ENCODE data around the gene TGFB1.

The TGFB1 gene

DNA sequence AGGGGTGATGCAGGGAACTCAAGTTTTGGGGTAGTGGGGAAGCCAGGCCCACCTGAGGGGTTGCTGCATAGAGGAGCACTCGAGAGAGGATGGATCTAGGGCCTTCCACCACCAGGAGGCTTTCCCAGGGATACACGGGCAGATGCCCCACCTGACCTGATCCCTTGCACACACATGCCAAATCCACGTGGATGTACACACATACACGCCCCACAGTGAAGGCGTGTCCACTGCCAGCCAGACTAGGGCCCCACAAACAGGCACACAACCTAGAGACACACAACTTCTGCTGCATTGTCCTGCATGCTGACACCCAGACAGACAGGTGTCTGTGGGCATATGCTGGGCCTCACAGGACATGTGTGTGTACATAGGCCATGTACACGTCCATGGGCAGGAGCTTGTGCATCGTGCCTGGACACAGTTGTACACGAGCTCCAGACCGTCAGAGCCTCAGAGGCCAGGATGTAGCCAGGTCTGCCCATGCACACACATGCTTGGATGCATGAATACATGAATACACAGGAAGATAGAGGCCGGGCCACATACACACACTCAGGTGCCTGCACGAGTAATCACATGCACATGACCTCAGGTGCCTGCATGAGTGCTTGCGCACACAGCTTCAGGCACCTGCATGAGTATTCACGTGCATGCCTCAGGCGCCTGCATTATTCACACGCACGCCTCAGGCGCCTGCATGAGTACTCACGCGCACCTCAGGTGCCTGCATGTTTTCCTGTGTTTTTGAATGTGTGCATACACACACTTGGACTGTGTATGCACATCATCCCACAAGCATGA lies 34.8 kb downstream of the TGFB1 start:
- Histone ChIP-seq H3K9ac (ENCODE audit: low read depth in 1 of 2, low read length in 2 of 2) (no peak overlapping the region), H3K4me1 (ENCODE audit: control insufficient read depth in 1 of 2, insufficient read depth in 2 of 2, low read length in 2 of 2) (peaks cover 10 to 15% of the 10 kb centered on the region in 2 donors), H3K27ac (ENCODE audit: low read depth, low read length) (no peak overlapping the region), H3K4me3 (ENCODE audit: low read depth in 1 of 2, low read length in 2 of 2) (no peak overlapping the region), H3K36me3 (ENCODE audit: control insufficient read depth in 1 of 2, insufficient read depth in 2 of 2, low read length in 2 of 2) (peaks cover 43 to 56% of the 10 kb centered on the region in 2 donors), H3K27me3 (ENCODE audit: control insufficient read depth in 1 of 2, insufficient read depth in 2 of 2, low read length in 2 of 2) (no peaks in the 10 kb centered on the region), H3K9me3 (ENCODE audit: control insufficient read depth in 1 of 2, low read length in 2 of 2) (no peaks in the 10 kb centered on the region)

- no peak overlapping the region for H3K4me3 ChIP-seq (ENCODE audit: low read depth in 1 of 2, low read length in 2 of 2)
- H3K27me3 ChIP-seq (ENCODE audit: control insufficient read depth in 1 of 2, insufficient read depth in 2 of 2, low read length in 2 of 2): no peaks in the 10 kb centered on the region
- peaks cover 0 to 2% of the 10 kb centered on the region in 2 donors for H3K4me1 ChIP-seq (ENCODE audit: control insufficient read depth in 1 of 2, insufficient read depth in 2 of 2, low read length in 2 of 2)
- H3K27ac ChIP-seq (ENCODE audit: low read depth, low read length): no peak overlapping the region
- no peak overlapping the region for H3K9ac ChIP-seq (ENCODE audit: low read depth in 1 of 2, low read length in 2 of 2)
- H3K9me3 ChIP-seq (ENCODE audit: control insufficient read depth in 1 of 2, low read length in 2 of 2): no peaks in the 10 kb centered on the region
- peaks cover 43 to 61% of the 10 kb centered on the region in 2 donors for H3K36me3 ChIP-seq (ENCODE audit: control insufficient read depth in 1 of 2, insufficient read depth in 2 of 2, low read length in 2 of 2)
Measured at GRCh38 chr19:41316306-41316920, 37.3 kb downstream of the TGFB1 start.

- no peak overlapping the region for H3K4me3 ChIP-seq (ENCODE audit: low read depth in 1 of 2, low read length in 2 of 2)
- H3K27me3 ChIP-seq (ENCODE audit: control insufficient read depth in 1 of 2, insufficient read depth in 2 of 2, low read length in 2 of 2): no peaks in the 10 kb centered on the region
- peaks cover 8 to 33% of the 10 kb centered on the region in 2 donors for H3K36me3 ChIP-seq (ENCODE audit: control insufficient read depth in 1 of 2, insufficient read depth in 2 of 2, low read length in 2 of 2)
- no peak overlapping the region for H3K9ac ChIP-seq (ENCODE audit: low read depth in 1 of 2, low read length in 2 of 2)
- no peak overlapping the region for H3K27ac ChIP-seq (ENCODE audit: low read depth, low read length)
- no peaks in the 10 kb centered on the region for H3K9me3 ChIP-seq (ENCODE audit: control insufficient read depth in 1 of 2, low read length in 2 of 2)
- peaks cover 23 to 28% of the 10 kb centered on the region in 2 donors for H3K4me1 ChIP-seq (ENCODE audit: control insufficient read depth in 1 of 2, insufficient read depth in 2 of 2, low read length in 2 of 2)
Measured at GRCh38 chr19:41311613-41312012, 42.1 kb downstream of the TGFB1 start.

- H3K36me3 ChIP-seq (ENCODE audit: control insufficient read depth in 1 of 2, insufficient read depth in 2 of 2, low read length in 2 of 2): peaks cover 8 to 33% of the 10 kb centered on the region in 2 donors
- peak overlapping the region; percentile 88 to 99 for H3K9ac ChIP-seq (ENCODE audit: low read depth in 1 of 2, low read length in 2 of 2)
- peak overlapping the region; percentile 82 to 99 for H3K4me3 ChIP-seq (ENCODE audit: low read depth in 1 of 2, low read length in 2 of 2)
- H3K27ac ChIP-seq (ENCODE audit: low read depth, low read length): no peak overlapping the region
- no peaks in the 10 kb centered on the region for H3K27me3 ChIP-seq (ENCODE audit: control insufficient read depth in 1 of 2, insufficient read depth in 2 of 2, low read length in 2 of 2)
- no peaks in the 10 kb centered on the region for H3K9me3 ChIP-seq (ENCODE audit: control insufficient read depth in 1 of 2, low read length in 2 of 2)
- peaks cover 23 to 30% of the 10 kb centered on the region in 2 donors for H3K4me1 ChIP-seq (ENCODE audit: control insufficient read depth in 1 of 2, insufficient read depth in 2 of 2, low read length in 2 of 2)
Measured at GRCh38 chr19:41311072-41311471, 42.6 kb downstream of the TGFB1 start.

GRCh38 chr19:41310033-41310831 lies 43.5 kb downstream of the TGFB1 start, which contains the start of gene CCDC97:
Gene CCDC97, plus strand, starts transcription at chr19:41310172. Its CDS starts 139 bp downstream, at chr19:41310311.
- H3K27ac ChIP-seq (ENCODE audit: low read depth, low read length): peak within 1 kb of the TSS; percentile 93
- H3K4me1 ChIP-seq (ENCODE audit: control insufficient read depth in 1 of 2, insufficient read depth in 2 of 2, low read length in 2 of 2): peaks cover 23 to 38% of the 10 kb centered on the region in 2 donors
- no peaks in the 10 kb centered on the region for H3K9me3 ChIP-seq (ENCODE audit: control insufficient read depth in 1 of 2, low read length in 2 of 2)
- peak within 1 kb of the TSS; percentile 88 to 99 for H3K9ac ChIP-seq (ENCODE audit: low read depth in 1 of 2, low read length in 2 of 2)
- H3K4me3 ChIP-seq (ENCODE audit: low read depth in 1 of 2, low read length in 2 of 2): peak within 1 kb of the TSS; percentile 82 to 99
- H3K36me3 ChIP-seq (ENCODE audit: control insufficient read depth in 1 of 2, insufficient read depth in 2 of 2, low read length in 2 of 2): peaks cover 12 to 37% of the 10 kb centered on the region in 2 donors
- H3K27me3 ChIP-seq (ENCODE audit: control insufficient read depth in 1 of 2, insufficient read depth in 2 of 2, low read length in 2 of 2): no peaks in the 10 kb centered on the region

DNA sequence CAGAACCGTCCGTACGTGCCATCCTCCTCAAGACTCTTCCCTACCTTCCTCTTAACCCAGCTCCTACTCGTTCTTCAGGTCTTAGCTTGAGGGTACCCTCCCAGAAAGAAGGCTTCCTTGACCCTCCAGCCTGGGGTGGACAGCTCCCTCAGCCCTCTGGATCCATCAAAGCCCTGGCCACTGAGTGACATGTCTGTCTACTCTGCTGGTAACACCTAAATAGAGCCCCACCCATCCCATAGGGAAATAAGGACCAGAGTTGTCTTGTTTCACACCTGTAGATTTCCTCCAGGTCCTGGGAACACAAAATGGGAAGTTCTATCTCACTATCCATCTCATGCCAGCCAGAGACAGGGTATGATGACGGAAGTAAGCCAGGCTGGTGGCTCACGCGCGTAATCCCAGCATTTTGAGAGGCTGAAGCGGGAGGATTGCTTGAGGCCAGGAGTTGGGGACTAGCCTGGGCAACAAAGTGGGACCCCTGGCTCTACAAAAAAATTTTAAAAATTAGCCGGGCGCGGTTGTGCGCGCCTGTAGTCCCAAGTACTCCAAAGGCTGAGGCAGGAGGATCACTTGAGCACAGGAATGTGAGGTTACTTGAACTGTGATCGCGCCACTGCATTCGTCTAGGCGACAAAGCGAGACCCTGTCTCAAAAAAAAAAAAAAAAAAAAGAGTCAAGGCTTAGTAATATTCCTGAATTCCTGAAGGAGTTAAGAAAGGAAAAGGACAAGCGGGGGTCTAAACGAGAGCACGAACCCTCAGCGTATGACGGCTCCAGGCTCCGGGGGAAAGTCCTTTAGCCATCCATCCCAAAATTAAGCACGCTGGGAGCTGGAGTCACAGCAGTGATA lies 44.3 kb downstream of the TGFB1 start:
- Histone ChIP-seq H3K4me1 (ENCODE audit: control insufficient read depth in 1 of 2, insufficient read depth in 2 of 2, low read length in 2 of 2) (peaks cover 26 to 46% of the 10 kb centered on the region in 2 donors), H3K27me3 (ENCODE audit: control insufficient read depth in 1 of 2, insufficient read depth in 2 of 2, low read length in 2 of 2) (no peaks in the 10 kb centered on the region), H3K36me3 (ENCODE audit: control insufficient read depth in 1 of 2, insufficient read depth in 2 of 2, low read length in 2 of 2) (peaks cover 20 to 46% of the 10 kb centered on the region in 2 donors), H3K9me3 (ENCODE audit: control insufficient read depth in 1 of 2, low read length in 2 of 2) (no peaks in the 10 kb centered on the region), H3K4me3 (ENCODE audit: low read depth in 1 of 2, low read length in 2 of 2) (peak overlapping the region; percentile 82 to 99), H3K9ac (ENCODE audit: low read depth in 1 of 2, low read length in 2 of 2) (peak overlapping the region; percentile 88 to 99), H3K27ac (ENCODE audit: low read depth, low read length) (peak overlapping the region; percentile 93)

- Histone ChIP-seq H3K9me3 (ENCODE audit: control insufficient read depth in 1 of 2, low read length in 2 of 2) (no peaks in the 10 kb centered on the region), H3K4me1 (ENCODE audit: control insufficient read depth in 1 of 2, insufficient read depth in 2 of 2, low read length in 2 of 2) (peaks cover 28 to 53% of the 10 kb centered on the region in 2 donors), H3K36me3 (ENCODE audit: control insufficient read depth in 1 of 2, insufficient read depth in 2 of 2, low read length in 2 of 2) (peaks cover 28 to 47% of the 10 kb centered on the region in 2 donors), H3K4me3 (ENCODE audit: low read depth in 1 of 2, low read length in 2 of 2) (peak overlapping the region; percentile 82 to 99), H3K27me3 (ENCODE audit: control insufficient read depth in 1 of 2, insufficient read depth in 2 of 2, low read length in 2 of 2) (no peaks in the 10 kb centered on the region), H3K27ac (ENCODE audit: low read depth, low read length) (peak overlapping the region; percentile 59), H3K9ac (ENCODE audit: low read depth in 1 of 2, low read length in 2 of 2) (peak overlapping the region; percentile 88 to 99)
Measured at GRCh38 chr19:41308450-41309179, 45.1 kb downstream of the TGFB1 start.

DNA sequence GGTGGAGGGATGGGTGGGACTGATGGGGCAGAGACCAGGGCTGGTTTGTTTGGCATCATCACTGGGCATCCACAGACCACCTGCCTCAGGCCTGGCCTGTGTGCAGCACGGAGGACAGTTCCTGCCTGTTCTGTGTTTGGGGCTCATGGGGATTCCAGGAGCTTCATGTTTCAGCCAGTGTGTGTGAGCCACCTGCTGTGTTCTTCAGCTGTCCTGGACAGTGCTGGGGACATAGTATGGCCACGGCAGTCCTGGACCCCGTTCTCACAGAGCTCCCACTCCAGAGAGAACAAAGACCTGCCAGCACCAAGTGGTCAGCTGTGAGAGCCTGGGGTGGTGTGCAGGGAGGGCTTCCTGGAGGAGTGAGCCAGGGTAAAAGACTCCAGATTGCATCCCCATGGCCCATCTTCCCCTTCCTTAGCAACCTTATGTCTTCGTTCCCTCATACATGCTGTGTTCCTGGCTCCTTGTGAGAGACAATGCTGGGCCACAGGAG lies 45.7 kb downstream of the TGFB1 start:
- Histone ChIP-seq H3K4me1 (ENCODE audit: control insufficient read depth in 1 of 2, insufficient read depth in 2 of 2, low read length in 2 of 2) (peaks cover 28 to 55% of the 10 kb centered on the region in 2 donors), H3K4me3 (ENCODE audit: low read depth in 1 of 2, low read length in 2 of 2) (no peak overlapping the region), H3K27me3 (ENCODE audit: control insufficient read depth in 1 of 2, insufficient read depth in 2 of 2, low read length in 2 of 2) (no peaks in the 10 kb centered on the region), H3K9me3 (ENCODE audit: control insufficient read depth in 1 of 2, low read length in 2 of 2) (no peaks in the 10 kb centered on the region), H3K27ac (ENCODE audit: low read depth, low read length) (peak overlapping the region; percentile 59), H3K36me3 (ENCODE audit: control insufficient read depth in 1 of 2, insufficient read depth in 2 of 2, low read length in 2 of 2) (peaks cover 30 to 47% of the 10 kb centered on the region in 2 donors), H3K9ac (ENCODE audit: low read depth in 1 of 2, low read length in 2 of 2) (peak overlapping the region; percentile 67 to 88)
